ENCODE data around the gene ALPP.
"Not testable (repeated sequence)": the region's sequence is repeated elsewhere in the genome, so short reads cannot be mapped to it uniquely, and the experiment has no call there.

Gene ALPP

GRCh38 chr2:232422051-232422450 is 43.5 kb downstream of the ALPP start:
- no peak for DNase-seq (ENCODE audit: low read depth, low spot score)

GRCh38 chr2:232422996-232423395 is 44.4 kb downstream of the ALPP start:
- DNase-seq (ENCODE audit: low read depth, low spot score): not testable (repeated sequence)

- DNase-seq (ENCODE audit: low read depth, low spot score): not testable (repeated sequence)
Measured at GRCh38 chr2:232423407-232423806, 44.9 kb downstream of the ALPP start.

GRCh38 chr2:232431705-232432590 is 53.4 kb downstream of the ALPP start:
- no peak for DNase-seq (ENCODE audit: low read depth, low spot score)

Data from activated CD4-positive, CD25-positive, alpha-beta regulatory T cell treated with anti-CD3 and anti-CD28 coated beads, Interleukin-2, amount 50 U/mL, for 16 hours (primary cell).